ENCODE measurements around the gene SLC22A4. TPM values are rescaled to one million over a fixed set of nuclear protein-coding genes. Genes with fewer than 3 reads are reported as not detected.

SLC22A4 gene
- total and polyA plus RNA-seq, 2 experiments from 2014 or later = 0.27 to 0.32 TPM

DNA sequence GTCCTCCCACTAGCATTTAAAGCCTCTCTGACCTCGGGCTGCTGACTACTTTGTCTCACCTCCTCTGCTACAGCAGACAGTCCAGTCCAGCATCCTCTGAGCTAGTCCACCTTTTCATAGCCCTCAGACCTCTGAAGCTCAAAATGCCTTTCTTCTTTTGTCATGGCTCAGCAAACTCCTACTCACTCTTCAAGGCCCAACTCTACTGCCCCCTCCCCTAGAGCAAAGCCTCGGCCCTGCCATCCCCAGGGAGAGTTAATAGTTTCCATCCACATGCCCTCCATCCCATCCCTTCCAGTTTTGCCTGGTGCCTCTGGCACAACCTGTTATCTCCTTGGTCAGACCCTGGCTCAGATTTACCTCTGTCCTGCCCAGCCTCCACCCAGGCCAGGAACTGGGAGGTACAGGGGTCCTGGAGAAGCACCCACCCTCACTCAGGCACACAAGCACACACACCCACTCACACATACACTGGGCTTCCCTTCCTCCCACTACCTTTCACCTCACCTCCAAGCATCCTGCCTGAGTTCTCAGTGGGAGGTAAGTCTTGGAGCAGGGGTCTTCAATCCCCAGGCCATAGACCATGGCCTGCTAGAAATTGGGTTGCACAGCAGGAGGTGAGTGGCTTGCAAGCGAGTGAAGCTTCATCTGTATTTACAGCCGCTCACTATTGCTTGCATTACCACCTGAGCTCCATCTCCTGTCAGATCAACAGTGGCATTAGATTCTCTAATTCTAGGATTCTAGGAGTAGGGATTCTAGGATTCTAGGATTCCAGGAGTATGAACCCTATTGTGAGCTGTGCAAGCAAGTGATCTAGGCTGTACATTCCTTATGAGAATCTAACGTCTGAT is 18.6 kb upstream of the SLC22A4 start:
- TF ChIP-seq, protein P1, sequence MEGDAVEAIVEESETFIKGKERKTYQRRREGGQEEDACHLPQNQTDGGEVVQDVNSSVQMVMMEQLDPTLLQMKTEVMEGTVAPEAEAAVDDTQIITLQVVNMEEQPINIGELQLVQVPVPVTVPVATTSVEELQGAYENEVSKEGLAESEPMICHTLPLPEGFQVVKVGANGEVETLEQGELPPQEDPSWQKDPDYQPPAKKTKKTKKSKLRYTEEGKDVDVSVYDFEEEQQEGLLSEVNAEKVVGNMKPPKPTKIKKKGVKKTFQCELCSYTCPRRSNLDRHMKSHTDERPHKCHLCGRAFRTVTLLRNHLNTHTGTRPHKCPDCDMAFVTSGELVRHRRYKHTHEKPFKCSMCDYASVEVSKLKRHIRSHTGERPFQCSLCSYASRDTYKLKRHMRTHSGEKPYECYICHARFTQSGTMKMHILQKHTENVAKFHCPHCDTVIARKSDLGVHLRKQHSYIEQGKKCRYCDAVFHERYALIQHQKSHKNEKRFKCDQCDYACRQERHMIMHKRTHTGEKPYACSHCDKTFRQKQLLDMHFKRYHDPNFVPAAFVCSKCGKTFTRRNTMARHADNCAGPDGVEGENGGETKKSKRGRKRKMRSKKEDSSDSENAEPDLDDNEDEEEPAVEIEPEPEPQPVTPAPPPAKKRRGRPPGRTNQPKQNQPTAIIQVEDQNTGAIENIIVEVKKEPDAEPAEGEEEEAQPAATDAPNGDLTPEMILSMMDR (IDR thresholded peaks at IDR 0.05; ENCODE audit: low read depth, low read length) = no peak
- no peaks in the 10 kb centered on the region for H3K9me3 ChIP-seq (ENCODE audit: low read depth)
- no peak for DNase-seq (ENCODE audit: low read depth in 1 of 2, low spot score in 1 of 2)
- H3K27ac ChIP-seq = no peak overlapping the region
- peaks cover 8% of the 10 kb centered on the region for H3K4me1 ChIP-seq (ENCODE audit: low read depth)
- no peaks in the 10 kb centered on the region for H3K27me3 ChIP-seq
- H3K36me3 ChIP-seq = no peaks in the 10 kb centered on the region
- H3K4me3 ChIP-seq = no peak overlapping the region

DNA sequence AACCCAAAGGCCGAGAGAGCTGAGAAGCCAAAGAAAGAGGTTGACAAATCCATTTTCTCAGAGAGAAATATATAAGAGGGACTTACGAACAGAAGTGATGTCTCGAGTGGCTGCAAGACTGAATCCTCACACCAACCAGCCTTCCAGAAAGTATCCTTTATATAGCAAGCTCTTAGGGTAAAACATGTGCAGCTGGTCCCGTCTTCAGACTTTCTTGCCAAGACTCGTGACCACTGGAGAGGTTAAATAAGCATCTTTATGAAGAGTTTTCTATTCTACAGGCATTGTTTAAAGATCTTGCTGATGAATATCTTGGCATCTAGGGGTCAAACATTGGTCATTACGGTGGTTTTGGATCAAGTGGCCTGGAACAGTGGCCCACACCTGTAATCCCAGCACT is 16.9 kb upstream of the SLC22A4 start:
- Histone ChIP-seq H3K36me3 (no peaks in the 10 kb centered on the region), H3K4me1 (ENCODE audit: low read depth) (peaks cover 8% of the 10 kb centered on the region), H3K4me3 (no peak overlapping the region), H3K9me3 (ENCODE audit: low read depth) (no peaks in the 10 kb centered on the region), H3K27me3 (no peaks in the 10 kb centered on the region), H3K27ac (no peak overlapping the region)
- TF ChIP-seq, protein P1 (IDR thresholded peaks at IDR 0.05; ENCODE audit: low read depth, low read length) = no peak
- no peak for DNase-seq (ENCODE audit: low read depth in 1 of 2, low spot score in 1 of 2)

DNA sequence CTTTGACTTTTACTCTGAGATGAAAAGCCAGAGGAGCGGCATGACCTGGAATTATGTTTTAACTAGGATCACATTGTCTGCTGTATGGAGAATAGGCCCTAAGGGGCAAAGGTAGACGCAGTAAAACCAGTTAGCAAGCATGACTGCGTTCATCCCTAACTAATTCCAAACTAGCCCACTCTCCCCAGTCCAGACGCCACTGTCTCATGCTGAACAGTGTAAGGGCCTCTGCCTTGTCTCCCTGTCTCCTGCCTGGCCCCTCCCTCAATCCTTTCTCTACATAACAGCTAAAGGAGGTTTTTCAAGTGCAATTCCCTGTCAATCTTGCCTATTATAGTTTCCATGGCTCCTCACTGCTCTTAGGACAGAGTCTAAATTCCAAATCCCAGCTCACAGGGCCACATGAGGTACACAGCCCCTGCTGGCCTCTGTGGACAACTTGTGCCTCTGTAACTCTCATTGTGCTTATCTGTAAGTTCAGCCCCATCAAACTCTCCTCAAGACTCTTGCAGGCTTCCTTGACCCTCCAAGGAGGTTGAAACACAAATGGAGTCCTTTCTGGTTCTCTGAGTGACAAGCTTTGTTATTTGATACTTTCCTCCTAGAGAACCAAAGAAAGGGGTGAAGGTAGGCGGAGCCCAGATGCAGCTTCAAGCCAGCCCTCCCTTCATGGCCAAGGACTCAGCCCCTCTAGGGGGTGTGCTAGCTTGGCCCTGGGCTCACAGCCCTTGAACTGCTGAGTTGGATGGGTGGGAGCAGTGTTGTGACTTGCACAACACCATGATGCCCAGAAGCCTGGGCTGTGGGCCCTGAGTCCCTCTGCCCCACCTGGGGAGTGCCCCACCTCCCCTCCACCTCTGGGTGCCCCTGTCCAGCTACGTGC is 16.0 kb upstream of the SLC22A4 start:
- H3K27me3 ChIP-seq = no peaks in the 10 kb centered on the region
- TF ChIP-seq, protein P1 (IDR thresholded peaks at IDR 0.05; ENCODE audit: low read depth, low read length) = no peak
- no peak overlapping the region for H3K4me3 ChIP-seq
- no peaks in the 10 kb centered on the region for H3K36me3 ChIP-seq
- H3K9me3 ChIP-seq (ENCODE audit: low read depth) = no peaks in the 10 kb centered on the region
- H3K4me1 ChIP-seq (ENCODE audit: low read depth) = peaks cover 8% of the 10 kb centered on the region
- H3K27ac ChIP-seq = peak overlapping the region; percentile 43
- DNase-seq (ENCODE audit: low read depth in 1 of 2, low spot score in 1 of 2) = peak in 1 of 2 donors; percentile 28

DNA sequence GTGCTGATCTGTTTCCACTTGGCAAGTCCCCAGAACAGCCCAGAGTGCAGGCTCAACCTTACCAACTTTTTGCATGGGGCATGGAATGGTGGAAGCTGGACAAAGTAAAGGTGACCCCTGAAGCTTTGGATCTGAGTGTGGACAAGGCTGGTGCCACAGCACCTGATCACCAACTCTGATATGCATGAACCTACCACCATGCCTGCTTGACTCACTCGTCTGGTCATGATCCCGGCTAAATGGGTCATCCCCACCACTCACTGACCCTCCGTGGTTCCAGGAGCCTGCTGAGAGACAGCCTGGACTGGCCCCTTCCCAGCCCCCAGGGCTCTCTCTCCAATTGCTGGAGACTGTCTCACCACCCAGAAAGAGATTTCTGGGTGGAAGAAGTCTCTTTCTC is 14.4 kb upstream of the SLC22A4 start:
- no peak for DNase-seq (ENCODE audit: low read depth in 1 of 2, low spot score in 1 of 2)
- Histone ChIP-seq H3K36me3 (no peaks in the 10 kb centered on the region), H3K27ac (no peak overlapping the region), H3K27me3 (no peaks in the 10 kb centered on the region), H3K4me1 (ENCODE audit: low read depth) (peaks cover 8% of the 10 kb centered on the region), H3K4me3 (no peak overlapping the region), H3K9me3 (ENCODE audit: low read depth) (no peaks in the 10 kb centered on the region)
- TF ChIP-seq, protein P1 (IDR thresholded peaks at IDR 0.05; ENCODE audit: low read depth, low read length) = no peak

DNA sequence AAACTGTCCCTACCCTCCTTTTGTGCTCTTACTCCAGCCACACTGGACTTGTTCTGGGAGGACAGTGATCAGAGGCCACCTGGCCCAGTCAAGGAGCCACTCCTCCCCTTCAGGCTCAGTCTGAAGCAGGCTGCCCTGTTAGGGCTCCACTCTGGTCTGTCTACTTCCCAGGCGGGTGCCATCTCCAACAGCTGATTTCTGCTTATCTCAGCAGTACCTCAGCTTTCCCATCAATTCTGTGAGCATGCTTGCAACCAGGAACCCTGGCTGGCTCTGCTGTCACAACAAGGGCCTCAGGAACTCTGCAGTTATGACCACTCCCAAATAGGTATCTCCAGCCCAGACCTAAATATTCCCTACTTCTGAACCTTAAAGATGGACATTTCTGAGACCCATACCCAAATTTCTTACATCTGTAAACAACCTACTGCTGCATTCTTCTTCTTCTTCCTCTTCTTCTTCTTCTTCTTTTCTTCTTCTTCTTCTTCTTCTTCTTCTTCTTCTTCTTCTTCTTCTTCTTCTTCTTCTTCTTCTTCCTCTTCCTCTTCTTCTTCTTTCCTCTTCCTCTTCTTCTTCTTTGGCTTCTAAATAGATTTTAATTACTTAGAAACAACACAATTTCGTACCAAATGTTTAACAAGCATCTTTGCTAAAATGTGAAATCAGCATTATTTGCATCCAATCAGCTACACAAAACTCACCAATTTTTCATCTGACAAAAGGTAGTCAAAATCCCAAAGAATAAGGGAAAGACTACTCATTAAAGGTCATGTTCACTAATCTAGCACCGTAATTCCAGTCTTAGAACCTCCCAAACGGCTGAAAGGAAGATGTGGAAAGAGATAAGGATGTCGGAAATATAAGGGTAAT is 13.6 kb upstream of the SLC22A4 start:
- TF ChIP-seq, protein P1 (IDR thresholded peaks at IDR 0.05; ENCODE audit: low read depth, low read length) = no peak
- DNase-seq (ENCODE audit: low read depth in 1 of 2, low spot score in 1 of 2) = no peak
- no peaks in the 10 kb centered on the region for H3K9me3 ChIP-seq (ENCODE audit: low read depth)
- H3K27me3 ChIP-seq = no peaks in the 10 kb centered on the region
- no peak overlapping the region for H3K4me3 ChIP-seq
- H3K36me3 ChIP-seq = no peaks in the 10 kb centered on the region
- H3K27ac ChIP-seq = no peak overlapping the region
- peaks cover 8% of the 10 kb centered on the region for H3K4me1 ChIP-seq (ENCODE audit: low read depth)
